ENCODE measurements around the gene RBFOX2.

Gene RBFOX2

GRCh38 chr22:35719212-35719875 is 309.3 kb downstream of the RBFOX2 start:
- H3K27ac Mint-ChIP-seq: no peak overlapping the region
- TF ChIP-seq CTCF (IDR thresholded peaks at IDR 0.05): no peak
- H3K27me3 Mint-ChIP-seq (ENCODE audit: low read depth, poor library complexity): peaks cover 19% of the 10 kb centered on the region
- no peaks in the 10 kb centered on the region for H3K36me3 Mint-ChIP-seq (ENCODE audit: low read depth)
- no peak overlapping the region for H3K4me3 Mint-ChIP-seq
- no peak for DNase-seq
- no peaks in the 10 kb centered on the region for H3K4me1 Mint-ChIP-seq
- H3K9me3 Mint-ChIP-seq: peaks cover 21% of the 10 kb centered on the region

DNA sequence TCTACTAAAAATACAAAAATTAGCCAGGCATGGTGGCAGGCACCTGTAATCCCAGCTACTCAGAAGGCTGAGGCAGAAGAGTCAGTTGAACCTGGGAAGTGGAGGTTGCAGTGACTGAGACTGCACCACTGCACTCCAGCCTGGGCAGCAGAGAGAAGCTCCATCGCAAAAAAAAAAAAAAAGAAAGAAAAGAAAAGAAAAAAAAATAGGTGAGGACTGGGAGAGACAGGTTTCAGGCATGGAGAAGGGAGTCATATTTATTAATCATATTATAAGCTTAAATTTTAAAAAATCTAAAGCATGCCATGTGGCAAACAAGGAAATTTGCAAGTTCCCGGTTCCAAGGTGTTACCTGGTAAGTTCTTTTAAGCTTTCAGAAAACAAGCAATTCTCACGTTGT is 311.1 kb downstream of the RBFOX2 start, which contains the start of gene APOL5:
Gene APOL5 (plus strand): TSS at position 301 of the 400 bp plus-strand sequence. CDS start 0 bp downstream, at position 301.
- Mint-ChIP-seq H3K9me3 (peaks cover 31% of the 10 kb centered on the region), H3K4me3 (no peak within 1 kb of the TSS), H3K4me1 (no peaks in the 10 kb centered on the region), H3K27ac (no peak within 1 kb of the TSS), H3K36me3 (ENCODE audit: low read depth) (no peaks in the 10 kb centered on the region), H3K27me3 (ENCODE audit: low read depth, poor library complexity) (peaks cover 19% of the 10 kb centered on the region)
- DNase-seq: no peak
- TF ChIP-seq CTCF (IDR thresholded peaks at IDR 0.05): no peak

- Mint-ChIP-seq H3K9me3 (peaks cover 10% of the 10 kb centered on the region), H3K27me3 (ENCODE audit: low read depth, poor library complexity) (peaks cover 23% of the 10 kb centered on the region), H3K27ac (no peak overlapping the region), H3K4me1 (peaks cover 4% of the 10 kb centered on the region), H3K36me3 (ENCODE audit: low read depth) (no peaks in the 10 kb centered on the region), H3K4me3 (no peak overlapping the region)
- no peak for TF ChIP-seq CTCF (IDR thresholded peaks at IDR 0.05)
- DNase-seq: no peak
Measured at GRCh38 chr22:35712672-35713071, 316.0 kb downstream of the RBFOX2 start.

DNA sequence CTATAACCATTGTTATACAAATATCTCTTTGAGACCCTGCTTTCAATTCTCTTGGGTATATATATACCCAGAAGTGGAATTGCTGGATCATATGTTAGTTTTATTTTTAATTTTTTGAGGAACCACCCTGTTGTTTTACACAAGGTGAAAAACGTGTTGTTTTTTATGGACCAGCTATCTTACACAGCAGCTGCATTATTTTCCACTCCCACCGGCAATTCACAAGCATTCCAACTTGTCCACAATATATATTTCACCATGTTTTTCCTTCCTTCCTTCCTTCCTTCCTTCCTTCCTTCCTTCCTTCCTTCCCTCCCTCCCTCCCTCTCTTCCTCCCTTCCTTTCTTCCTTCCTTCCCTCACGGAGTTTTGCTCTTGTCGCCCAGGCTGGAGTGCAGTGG is 317.3 kb downstream of the RBFOX2 start:
- H3K4me3 Mint-ChIP-seq: no peak overlapping the region
- no peak for DNase-seq
- peaks cover 10% of the 10 kb centered on the region for H3K9me3 Mint-ChIP-seq
- H3K27me3 Mint-ChIP-seq (ENCODE audit: low read depth, poor library complexity): peaks cover 17% of the 10 kb centered on the region
- no peaks in the 10 kb centered on the region for H3K36me3 Mint-ChIP-seq (ENCODE audit: low read depth)
- H3K4me1 Mint-ChIP-seq: peaks cover 4% of the 10 kb centered on the region
- no peak overlapping the region for H3K27ac Mint-ChIP-seq
- no peak for TF ChIP-seq CTCF (IDR thresholded peaks at IDR 0.05)

- Mint-ChIP-seq H3K36me3 (ENCODE audit: low read depth) (no peaks in the 10 kb centered on the region), H3K27ac (no peak overlapping the region), H3K9me3 (peaks cover 10% of the 10 kb centered on the region), H3K27me3 (ENCODE audit: low read depth, poor library complexity) (peaks cover 14% of the 10 kb centered on the region), H3K4me1 (peaks cover 4% of the 10 kb centered on the region), H3K4me3 (no peak overlapping the region)
- TF ChIP-seq CTCF (IDR thresholded peaks at IDR 0.05): no peak
- DNase-seq: no peak
Measured at GRCh38 chr22:35708917-35709316, 319.7 kb downstream of the RBFOX2 start.

GRCh38 chr22:35708453-35708852 is 320.2 kb downstream of the RBFOX2 start:
- Mint-ChIP-seq H3K27me3 (ENCODE audit: low read depth, poor library complexity) (peaks cover 14% of the 10 kb centered on the region), H3K9me3 (peaks cover 6% of the 10 kb centered on the region), H3K36me3 (ENCODE audit: low read depth) (no peaks in the 10 kb centered on the region), H3K27ac (no peak overlapping the region), H3K4me3 (no peak overlapping the region), H3K4me1 (peaks cover 4% of the 10 kb centered on the region)
- DNase-seq: no peak
- no peak for TF ChIP-seq CTCF (IDR thresholded peaks at IDR 0.05)

Measured in nephron progenitor cell (in vitro differentiated cells).